ENCODE results near the gene ZNF778. TPM values are rescaled to one million over a fixed set of nuclear protein-coding genes. Genes with fewer than 3 reads are reported as not detected.

ZNF778 gene
- polyA plus RNA-seq, 1 experiment, result 5.5 TPM

DNA sequence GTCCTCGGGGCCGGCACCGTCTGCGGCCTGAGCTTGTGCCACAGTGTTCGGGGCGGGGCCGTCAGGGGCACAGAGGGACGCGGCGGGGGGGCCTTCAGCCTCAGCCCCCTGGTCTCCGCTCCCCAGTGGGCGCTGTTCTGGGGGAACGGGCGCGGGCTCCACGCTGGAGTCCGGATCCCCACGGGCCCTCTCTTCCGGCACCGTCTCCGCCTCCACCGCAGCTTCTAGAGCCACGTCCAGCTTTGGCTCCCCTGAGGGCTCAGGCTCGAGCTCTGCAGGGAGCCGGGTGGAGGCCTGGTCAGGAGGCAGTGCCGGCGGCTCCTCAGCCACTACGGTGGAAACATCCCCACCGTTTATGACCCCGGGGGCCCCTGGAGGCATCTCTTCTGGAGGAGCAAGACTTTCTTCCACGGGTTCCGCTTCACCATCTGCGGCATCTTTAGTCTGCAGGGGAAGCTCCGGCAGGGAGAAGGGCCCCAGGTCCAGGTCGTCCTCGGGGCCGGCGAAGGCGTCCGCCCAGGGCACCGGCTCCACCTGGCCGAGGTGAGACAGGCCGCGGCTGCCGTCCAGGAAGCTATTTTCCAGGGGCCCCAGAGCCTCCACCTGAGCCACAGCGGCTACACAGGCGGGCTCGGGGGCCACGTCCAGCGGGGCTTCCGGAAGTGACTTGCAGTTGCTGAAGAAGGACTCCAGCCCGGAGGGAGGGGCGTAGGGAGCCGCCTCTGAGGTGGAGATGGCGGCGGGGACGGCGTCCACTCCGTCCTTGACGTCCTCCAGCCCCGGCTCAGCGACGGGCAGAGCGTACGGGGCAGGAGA lies 62.4 kb downstream of the ZNF778 start:
- Histone ChIP-seq H3K27me3 (ENCODE audit: control insufficient read depth, insufficient read depth, low read length) (no peaks in the 10 kb centered on the region), H3K36me3 (ENCODE audit: control insufficient read depth, insufficient read depth, low read length) (peaks cover 43% of the 10 kb centered on the region), H3K4me3 (ENCODE audit: low read depth, low read length) (no peak overlapping the region)
- TF ChIP-seq, protein P1, sequence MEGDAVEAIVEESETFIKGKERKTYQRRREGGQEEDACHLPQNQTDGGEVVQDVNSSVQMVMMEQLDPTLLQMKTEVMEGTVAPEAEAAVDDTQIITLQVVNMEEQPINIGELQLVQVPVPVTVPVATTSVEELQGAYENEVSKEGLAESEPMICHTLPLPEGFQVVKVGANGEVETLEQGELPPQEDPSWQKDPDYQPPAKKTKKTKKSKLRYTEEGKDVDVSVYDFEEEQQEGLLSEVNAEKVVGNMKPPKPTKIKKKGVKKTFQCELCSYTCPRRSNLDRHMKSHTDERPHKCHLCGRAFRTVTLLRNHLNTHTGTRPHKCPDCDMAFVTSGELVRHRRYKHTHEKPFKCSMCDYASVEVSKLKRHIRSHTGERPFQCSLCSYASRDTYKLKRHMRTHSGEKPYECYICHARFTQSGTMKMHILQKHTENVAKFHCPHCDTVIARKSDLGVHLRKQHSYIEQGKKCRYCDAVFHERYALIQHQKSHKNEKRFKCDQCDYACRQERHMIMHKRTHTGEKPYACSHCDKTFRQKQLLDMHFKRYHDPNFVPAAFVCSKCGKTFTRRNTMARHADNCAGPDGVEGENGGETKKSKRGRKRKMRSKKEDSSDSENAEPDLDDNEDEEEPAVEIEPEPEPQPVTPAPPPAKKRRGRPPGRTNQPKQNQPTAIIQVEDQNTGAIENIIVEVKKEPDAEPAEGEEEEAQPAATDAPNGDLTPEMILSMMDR (IDR thresholded peaks at IDR 0.05; ENCODE audit: insufficient read depth, low read depth, low read length), result no peak
- POLR2A ChIA-PET, result no interaction called here
- no peak for DNase-seq (ENCODE audit: low read depth)
- CTCF ChIA-PET, result interaction anchor here (3.2 kb wide), 1 partner anchor 9 kb away, joined by 14 read pairs; no protein-coding TSS in a partner anchor

DNA sequence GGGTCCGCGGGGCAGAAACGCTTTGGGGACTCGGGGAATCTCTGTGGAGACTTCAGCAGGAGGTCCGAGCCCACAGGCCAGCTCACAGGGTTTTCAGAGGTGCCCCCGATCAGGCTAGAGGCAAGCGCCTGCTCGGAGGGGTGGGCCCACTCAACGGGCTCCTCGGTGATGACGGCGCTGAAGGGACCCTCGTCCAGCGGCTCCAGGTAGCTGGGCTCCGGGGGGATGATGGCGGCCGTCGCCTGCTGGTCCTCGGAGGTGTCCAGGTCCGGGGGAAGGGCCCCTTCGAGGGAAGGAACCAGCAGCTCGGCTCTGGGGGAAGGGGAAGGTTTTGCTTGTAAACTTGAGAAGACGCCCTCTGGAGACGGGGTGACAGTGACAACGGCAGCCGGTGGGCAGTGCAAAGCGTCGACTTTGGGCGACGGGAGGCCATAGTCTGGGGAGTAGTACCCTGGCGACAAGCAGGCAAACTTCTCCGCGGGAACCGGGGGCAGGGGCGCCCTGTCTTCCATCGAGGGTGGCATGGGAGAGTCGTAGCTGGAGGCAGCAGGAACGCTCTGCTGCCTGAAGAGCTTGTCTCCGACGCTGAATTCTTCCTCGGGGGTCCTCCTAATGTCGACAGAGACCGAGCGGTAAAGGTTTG lies 63.2 kb downstream of the ZNF778 start:
- TF ChIP-seq, protein P1 (IDR thresholded peaks at IDR 0.05; ENCODE audit: insufficient read depth, low read depth, low read length), result no peak
- CTCF ChIA-PET, result interaction anchor here (3.2 kb wide), 1 partner anchor 9 kb away, joined by 14 read pairs; no protein-coding TSS in a partner anchor
- POLR2A ChIA-PET, result no interaction called here

DNA sequence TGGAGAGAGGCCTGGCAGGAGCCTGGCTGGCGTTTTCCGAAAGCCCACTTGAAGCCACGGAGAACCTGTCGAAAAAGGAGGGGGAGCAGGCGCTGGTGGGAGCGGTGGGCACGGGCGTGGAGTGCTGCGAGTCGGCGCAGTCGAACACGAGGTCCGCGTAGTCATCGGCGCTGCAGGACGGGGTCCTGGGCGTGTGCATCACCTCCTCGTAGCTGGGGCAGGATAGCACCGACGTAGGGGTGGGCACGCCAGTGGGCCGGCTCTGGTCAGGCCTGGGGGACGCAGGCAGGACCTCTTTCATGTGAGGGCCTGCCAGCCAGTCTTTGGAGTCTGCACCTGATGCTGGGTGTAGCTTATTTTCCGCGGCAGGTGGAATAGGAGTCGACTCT lies 63.7 kb downstream of the ZNF778 start:
- Histone ChIP-seq H3K36me3 (ENCODE audit: control insufficient read depth, insufficient read depth, low read length) (peaks cover 46% of the 10 kb centered on the region), H3K4me3 (ENCODE audit: low read depth, low read length) (no peak overlapping the region), H3K27me3 (ENCODE audit: control insufficient read depth, insufficient read depth, low read length) (no peaks in the 10 kb centered on the region)
- ChIA-PET POLR2A (no interaction called here), CTCF (interaction anchor here (0.9 to 3.2 kb wide), 2 partner anchors 8 to 12 kb away, joined by 3 to 14 read pairs; no protein-coding TSS in a partner anchor)
- TF ChIP-seq, protein P1 (IDR thresholded peaks at IDR 0.05; ENCODE audit: insufficient read depth, low read depth, low read length), result no peak
- DNase-seq (ENCODE audit: low read depth), result no peak

More for the DNA sequence above, 63.2 kb downstream of the ZNF778 start:
- H3K4me3 ChIP-seq (ENCODE audit: low read depth, low read length), result no peak overlapping the region
- H3K27me3 ChIP-seq (ENCODE audit: control insufficient read depth, insufficient read depth, low read length), result no peaks in the 10 kb centered on the region
- H3K36me3 ChIP-seq (ENCODE audit: control insufficient read depth, insufficient read depth, low read length), result peaks cover 45% of the 10 kb centered on the region
- DNase-seq (ENCODE audit: low read depth), result no peak

DNA sequence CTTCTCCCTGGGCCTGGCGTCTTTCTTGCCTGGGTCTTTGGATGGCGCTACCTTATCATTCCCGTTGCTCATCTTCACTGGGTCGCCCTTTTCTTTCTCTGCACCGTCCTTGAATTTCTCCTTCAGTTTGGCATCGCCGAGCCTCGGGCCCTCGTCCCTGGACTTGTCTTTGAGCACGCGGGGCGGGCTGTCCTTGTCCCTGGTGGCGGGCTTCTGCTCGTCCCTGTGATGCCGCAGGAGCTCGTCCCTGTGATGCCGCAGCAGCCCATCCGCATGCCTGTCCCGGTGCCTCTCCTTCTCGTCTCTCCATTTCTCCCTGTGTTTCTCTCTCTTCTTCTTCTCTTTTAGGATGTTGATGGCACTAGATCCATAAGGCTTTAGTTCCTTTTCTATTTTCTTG lies 64.3 kb downstream of the ZNF778 start:
- Histone ChIP-seq H3K36me3 (ENCODE audit: control insufficient read depth, insufficient read depth, low read length) (peaks cover 46% of the 10 kb centered on the region), H3K27me3 (ENCODE audit: control insufficient read depth, insufficient read depth, low read length) (no peaks in the 10 kb centered on the region), H3K4me3 (ENCODE audit: low read depth, low read length) (no peak overlapping the region)
- TF ChIP-seq, protein P1 (IDR thresholded peaks at IDR 0.05; ENCODE audit: insufficient read depth, low read depth, low read length), result no peak
- no peak for DNase-seq (ENCODE audit: low read depth)
- ChIA-PET CTCF (interaction anchor here (0.8 to 1.4 kb wide), 3 partner anchors 10 to 13 kb away, joined by 3 to 4 read pairs (median 3); no protein-coding TSS in a partner anchor), POLR2A (no interaction called here)

DNA sequence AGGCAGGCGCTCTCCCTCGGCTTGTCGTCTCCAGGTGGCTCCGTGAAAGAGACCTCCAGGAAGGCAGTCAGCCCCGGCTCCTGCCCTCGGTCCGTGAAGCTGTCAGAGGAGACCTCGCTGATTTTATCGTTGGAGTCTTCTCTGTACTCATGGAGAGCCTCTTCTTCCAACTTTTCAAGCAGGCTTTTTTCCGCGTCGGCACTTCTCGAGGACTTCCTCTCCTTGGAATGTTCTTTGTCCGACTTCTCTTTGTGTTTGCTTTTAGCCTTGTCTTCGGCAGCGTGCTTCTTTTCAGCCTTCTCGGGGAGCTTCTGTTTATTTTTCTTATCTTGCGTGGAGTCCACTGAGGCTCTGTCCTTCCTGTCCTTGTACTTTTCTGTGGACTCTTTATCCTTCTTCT lies 65.0 kb downstream of the ZNF778 start:
- TF ChIP-seq, protein P1 (IDR thresholded peaks at IDR 0.05; ENCODE audit: insufficient read depth, low read depth, low read length), result no peak
- POLR2A ChIA-PET, result no interaction called here
- Histone ChIP-seq H3K27me3 (ENCODE audit: control insufficient read depth, insufficient read depth, low read length) (no peaks in the 10 kb centered on the region), H3K4me3 (ENCODE audit: low read depth, low read length) (no peak overlapping the region), H3K36me3 (ENCODE audit: control insufficient read depth, insufficient read depth, low read length) (peaks cover 49% of the 10 kb centered on the region)
- no peak for DNase-seq (ENCODE audit: low read depth)
- CTCF ChIA-PET, result interaction anchor here (0.8 to 1.4 kb wide), 2 partner anchors 9 to 11 kb away, joined by 3 to 4 read pairs; no protein-coding TSS in a partner anchor
